CD14-positive monocyte (primary cell): ENCODE data around the gene CDH4. TPM values are rescaled to one million over a fixed set of nuclear protein-coding genes. Genes with fewer than 3 reads are reported as not detected.
A peak's percentile ranks its signal among the peaks of the same experiment; 100 is the strongest.

Experiments
- DNase-seq, 3 donors: peaks; one replicate each; pipeline ENCODE4 v3.0.0-alpha.2; 2011 to 2022
- H2AFZ ChIP-seq: 2 replicates; pipeline ENCODE4 v1.6.0; 2012; ENCODE audit warnings: mild to moderate bottlenecking, low read depth, low read length, inconsistent platforms; ENCODE audit not compliant: insufficient read depth, poor library complexity, severe bottlenecking
- H3K27ac ChIP-seq, 2 donors: 1 replicate in 1 of 2; 2 replicates in 1 of 2; pipeline ENCODE4 v1.5.1; 2012 to 2013; ENCODE audit warnings: low read length in 2 of 2, control low read depth in 1 of 2, inconsistent platforms in 1 of 2, low read depth in 1 of 2, mild to moderate bottlenecking in 1 of 2
- H3K27me3 ChIP-seq, 2 donors: one replicate each; pipeline versions ENCODE4 v1.6.0 to v1.6.1; 2011 to 2013; ENCODE audit warnings: low read length in 2 of 2; ENCODE audit not compliant: control insufficient read depth in 2 of 2, insufficient read depth in 2 of 2
- H3K36me3 ChIP-seq, 2 donors: replicated peaks in 1 of 2; 1 replicate in 1 of 2; 2 replicates in 1 of 2; pipeline versions ENCODE4 v1.5.1 to v1.6.1; 2012 to 2013; ENCODE audit warnings: low read length in 2 of 2, control low read depth in 1 of 2, inconsistent platforms in 1 of 2, mild to moderate bottlenecking in 1 of 2; ENCODE audit not compliant: insufficient read depth in 2 of 2, control insufficient read depth in 1 of 2
- H3K4me1 ChIP-seq, 2 donors: 1 replicate in 1 of 2; 2 replicates in 1 of 2; pipeline versions ENCODE4 v1.5.1 to v1.6.1; 2012 to 2013; ENCODE audit warnings: low read length in 2 of 2, control low read depth in 1 of 2, inconsistent platforms in 1 of 2, mild to moderate bottlenecking in 1 of 2, moderate library complexity in 1 of 2; ENCODE audit not compliant: insufficient read depth in 2 of 2, control insufficient read depth in 1 of 2
- H3K4me2 ChIP-seq: replicated peaks from 2 replicates; pipeline ENCODE3; 2012; ENCODE audit warnings: low read length, moderate library complexity, mild to moderate bottlenecking; ENCODE audit not compliant: poor library complexity, severe bottlenecking; ENCODE audit errors: extremely low read depth
- H3K4me3 ChIP-seq, 3 experiments: fragments of 200-600 bp in 1 of 3; sonication (generic) in 1 of 3; replicated peaks in 1 of 3; 1 replicate in 2 of 3; 2 replicates in 1 of 3; pipeline ENCODE4 v1.5.1; 2011 to 2013; ENCODE audit warnings: low read length in 3 of 3, mild to moderate bottlenecking in 3 of 3, control low read depth in 2 of 3, low read depth in 2 of 3, inconsistent platforms in 1 of 3, moderate library complexity in 1 of 3
- H3K79me2 ChIP-seq: 2 replicates; pipeline ENCODE4 v1.6.0; 2012; ENCODE audit warnings: mild to moderate bottlenecking, control low read depth, inconsistent platforms, low read length, moderate library complexity; ENCODE audit not compliant: insufficient read depth
- H3K9ac ChIP-seq: 2 replicates; pipeline ENCODE4 v1.6.0; 2017; ENCODE audit warnings: low read length, mild to moderate bottlenecking; ENCODE audit not compliant: insufficient read depth, poor library complexity, severe bottlenecking
- H3K9me3 ChIP-seq, 2 donors: replicated peaks in 1 of 2; 1 replicate in 1 of 2; 2 replicates in 1 of 2; pipeline versions ENCODE4 v1.5.1 to v1.6.1; 2012 to 2013; ENCODE audit warnings: low read length in 2 of 2, control low read depth in 1 of 2; ENCODE audit not compliant: control insufficient read depth in 1 of 2, insufficient read depth in 1 of 2
- H4K20me1 ChIP-seq: 2 replicates; pipeline ENCODE4 v1.6.0; 2012; ENCODE audit warnings: mild to moderate bottlenecking, low read length, control low read depth, moderate library complexity; ENCODE audit not compliant: insufficient read depth
- H3K27ac Mint-ChIP-seq, 7 donors: one replicate each; pipeline ENCODE4 v1.8.0; 2020; ENCODE audit warnings: mild to moderate bottlenecking in 7 of 7, mixed read lengths in 7 of 7, moderate library complexity in 6 of 7, inconsistent platforms in 2 of 7
- H3K27me3 Mint-ChIP-seq, 3 donors: one replicate each; pipeline ENCODE4 v1.8.0; 2021 to 2022; ENCODE audit warnings: low read depth in 3 of 3, mild to moderate bottlenecking in 3 of 3, mixed read lengths in 3 of 3, moderate library complexity in 3 of 3, inconsistent platforms in 1 of 3
- H3K36me3 Mint-ChIP-seq, 2 donors: one replicate each; pipeline ENCODE4 v1.8.0; 2020; ENCODE audit warnings: mixed read lengths in 2 of 2, inconsistent platforms in 1 of 2, mild to moderate bottlenecking in 1 of 2
- H3K4me1 Mint-ChIP-seq: one replicate; pipeline ENCODE4 v1.8.0; 2020; ENCODE audit warnings: mild to moderate bottlenecking, mixed read lengths
- H3K4me3 Mint-ChIP-seq, 2 donors: one replicate each; pipeline ENCODE4 v1.8.0; 2020; ENCODE audit warnings: mild to moderate bottlenecking in 2 of 2, mixed read lengths in 2 of 2, moderate library complexity in 1 of 2
- H3K9me3 Mint-ChIP-seq, 7 donors: one replicate each; pipeline ENCODE4 v1.8.0; 2020 to 2022; ENCODE audit warnings: mixed read lengths in 7 of 7, mild to moderate bottlenecking in 6 of 7, moderate library complexity in 6 of 7, inconsistent platforms in 2 of 7
- CTCF ChIP-seq: fragments of 200-600 bp; IDR thresholded peaks from one replicate; pipeline ENCODE4 v1.8.0; 2022; ENCODE audit warnings: antibody characterized with exemption, mild to moderate bottlenecking
- WGBS: methylation state at CpG from one replicate; pipeline ENCODE4 v1.1.5; 2013; ENCODE audit warnings: missing lambda C conversion rate; ENCODE audit not compliant: insufficient coverage; 5-methylcytosine and 5-hydroxymethylcytosine counted together
- intact Hi-C, 2 donors: fragments of 100-400 bp; cut with micrococcal nuclease; formaldehyde crosslinking; loops; one replicate each; pipeline versions ENCODE4 v1.15.0 to v1.15.1; 2023
- polyA plus RNA-seq, 3 donors: library from polyadenylated mRNA; depleted of rRNA in 1 of 3; unstranded in 2 of 3; stranded (reverse) in 1 of 3; fragments of 300-500 nt in 2 of 3; fragments of >200 nt in 1 of 3; fragmentation: Illumina TruSeq in 2 of 3; gene quantifications; 1 replicate in 2 of 3; 2 replicates in 1 of 3; pipeline ENCODE4 v1.2.3, GENCODE V29; 2012 to 2021

The CDH4 gene
- polyA plus RNA-seq, 3 donors, result not detected

- Mint-ChIP-seq H3K27ac (no peak overlapping the region), H3K27me3 (peaks cover 4 to 8% (median 5%) of the 10 kb centered on the region in 3 donors), H3K9me3 (peaks cover 0 to 73% (median 36%) of the 10 kb centered on the region in 7 donors), H3K4me3 (no peak overlapping the region), H3K4me1 (no peaks in the 10 kb centered on the region), H3K36me3 (no peaks in the 10 kb centered on the region)
- Histone ChIP-seq H3K36me3 (no peaks in the 10 kb centered on the region), H2AFZ (no peak overlapping the region), H3K9me3 (peaks cover 4 to 93% of the 10 kb centered on the region in 2 donors), H3K9ac (no peak overlapping the region), H3K27ac (no peak overlapping the region), H3K4me2 (no peak overlapping the region), H3K4me1 (no peaks in the 10 kb centered on the region), H3K4me3 (no peak overlapping the region), H3K79me2 (no peaks in the 10 kb centered on the region), H4K20me1 (no peaks in the 10 kb centered on the region), H3K27me3 (no peaks in the 10 kb centered on the region)
- no peak for TF ChIP-seq CTCF
- DNase-seq, result no peak
- intact Hi-C loops, result no loop called here
- 98% methylated on average over 14 of the region's 16 CpGs for WGBS
These were observed 485.9 kb downstream of the CDH4 start for GRCh38 chr20:61737812-61738443.

- Histone ChIP-seq H3K27me3 (no peaks in the 10 kb centered on the region), H3K4me3 (no peak overlapping the region), H3K27ac (no peak overlapping the region), H3K79me2 (no peaks in the 10 kb centered on the region), H4K20me1 (no peaks in the 10 kb centered on the region), H3K4me2 (no peak overlapping the region), H3K4me1 (no peaks in the 10 kb centered on the region), H3K9ac (no peak overlapping the region), H3K36me3 (no peaks in the 10 kb centered on the region), H2AFZ (no peak overlapping the region), H3K9me3 (peaks cover 4 to 93% of the 10 kb centered on the region in 2 donors)
- 87% methylated on average over 19 of the region's 23 CpGs for WGBS
- TF ChIP-seq CTCF, result no peak
- intact Hi-C loops, result no loop called here
- Mint-ChIP-seq H3K4me1 (no peaks in the 10 kb centered on the region), H3K4me3 (no peak overlapping the region), H3K36me3 (no peaks in the 10 kb centered on the region), H3K27ac (peak overlapping the region in 1 of 7 donors; percentile 70), H3K27me3 (peaks cover 4% of the 10 kb centered on the region in 3 donors), H3K9me3 (peaks cover 0 to 72% (median 34%) of the 10 kb centered on the region in 7 donors)
- no peak for DNase-seq
These were observed 486.6 kb downstream of the CDH4 start for GRCh38 chr20:61738601-61739069.
